ENCODE measurements around the gene NCAPD2.

NCAPD2 gene

DNA sequence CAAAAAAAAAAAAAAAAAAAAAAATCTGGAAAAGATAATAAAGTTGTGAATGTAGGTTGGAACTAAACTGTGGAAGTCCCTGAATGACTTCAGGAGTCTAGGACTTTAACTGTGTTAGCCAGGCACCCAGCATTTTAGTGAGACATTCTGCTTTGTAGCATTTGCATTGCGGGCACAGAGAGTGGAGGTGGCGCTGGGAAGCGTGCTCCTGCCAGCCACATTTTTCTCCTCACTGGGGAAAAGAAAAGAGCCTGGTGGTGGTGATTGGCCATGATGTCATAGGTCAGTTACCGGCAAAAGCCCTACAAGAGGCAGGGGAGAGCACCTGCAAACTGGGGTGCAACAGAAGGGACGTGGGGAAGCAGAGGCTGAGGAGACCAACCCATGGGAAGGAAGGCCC lies 30.7 kb downstream of the NCAPD2 start:
- H3K36me3 ChIP-seq = peaks cover 98% of the 10 kb centered on the region
- TF ChIP-seq, protein P1, sequence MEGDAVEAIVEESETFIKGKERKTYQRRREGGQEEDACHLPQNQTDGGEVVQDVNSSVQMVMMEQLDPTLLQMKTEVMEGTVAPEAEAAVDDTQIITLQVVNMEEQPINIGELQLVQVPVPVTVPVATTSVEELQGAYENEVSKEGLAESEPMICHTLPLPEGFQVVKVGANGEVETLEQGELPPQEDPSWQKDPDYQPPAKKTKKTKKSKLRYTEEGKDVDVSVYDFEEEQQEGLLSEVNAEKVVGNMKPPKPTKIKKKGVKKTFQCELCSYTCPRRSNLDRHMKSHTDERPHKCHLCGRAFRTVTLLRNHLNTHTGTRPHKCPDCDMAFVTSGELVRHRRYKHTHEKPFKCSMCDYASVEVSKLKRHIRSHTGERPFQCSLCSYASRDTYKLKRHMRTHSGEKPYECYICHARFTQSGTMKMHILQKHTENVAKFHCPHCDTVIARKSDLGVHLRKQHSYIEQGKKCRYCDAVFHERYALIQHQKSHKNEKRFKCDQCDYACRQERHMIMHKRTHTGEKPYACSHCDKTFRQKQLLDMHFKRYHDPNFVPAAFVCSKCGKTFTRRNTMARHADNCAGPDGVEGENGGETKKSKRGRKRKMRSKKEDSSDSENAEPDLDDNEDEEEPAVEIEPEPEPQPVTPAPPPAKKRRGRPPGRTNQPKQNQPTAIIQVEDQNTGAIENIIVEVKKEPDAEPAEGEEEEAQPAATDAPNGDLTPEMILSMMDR (IDR thresholded peaks at IDR 0.05; ENCODE audit: low read depth, low read length) = no peak

DNA sequence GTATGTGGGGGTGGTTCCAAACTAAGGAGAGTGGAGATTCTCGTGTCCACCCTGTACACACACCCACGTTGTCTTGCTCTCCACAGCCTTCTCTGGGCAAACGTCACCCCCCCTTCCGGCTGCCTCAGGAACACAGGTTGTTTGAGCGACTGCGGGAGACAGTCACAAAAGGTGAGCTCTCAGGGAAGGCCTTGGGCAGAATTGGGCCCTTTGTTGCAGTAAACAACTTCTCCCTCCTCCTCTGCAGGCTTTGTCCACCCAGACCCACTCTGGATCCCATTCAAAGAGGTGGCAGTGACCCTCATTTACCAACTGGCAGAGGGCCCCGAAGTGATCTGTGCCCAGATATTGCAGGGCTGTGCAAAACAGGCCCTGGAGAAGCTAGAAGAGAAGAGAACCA lies 32.3 kb downstream of the NCAPD2 start:
- H3K36me3 ChIP-seq = peaks cover 98% of the 10 kb centered on the region
- H3K27ac ChIP-seq = no peak overlapping the region
- TF ChIP-seq, protein P1 (IDR thresholded peaks at IDR 0.05; ENCODE audit: low read depth, low read length) = no peak

More for the DNA sequence above, 30.7 kb downstream of the NCAPD2 start:
- no peak overlapping the region for H3K4me3 ChIP-seq (ENCODE audit: low read depth, low read length)
- H3K27me3 ChIP-seq (ENCODE audit: insufficient read depth, low read depth, severe bottlenecking) = no peaks in the 10 kb centered on the region
- no peaks in the 10 kb centered on the region for H3K9me3 ChIP-seq (ENCODE audit: severe bottlenecking)
- H3K27ac ChIP-seq = no peak overlapping the region
- no peak for DNase-seq

DNA sequence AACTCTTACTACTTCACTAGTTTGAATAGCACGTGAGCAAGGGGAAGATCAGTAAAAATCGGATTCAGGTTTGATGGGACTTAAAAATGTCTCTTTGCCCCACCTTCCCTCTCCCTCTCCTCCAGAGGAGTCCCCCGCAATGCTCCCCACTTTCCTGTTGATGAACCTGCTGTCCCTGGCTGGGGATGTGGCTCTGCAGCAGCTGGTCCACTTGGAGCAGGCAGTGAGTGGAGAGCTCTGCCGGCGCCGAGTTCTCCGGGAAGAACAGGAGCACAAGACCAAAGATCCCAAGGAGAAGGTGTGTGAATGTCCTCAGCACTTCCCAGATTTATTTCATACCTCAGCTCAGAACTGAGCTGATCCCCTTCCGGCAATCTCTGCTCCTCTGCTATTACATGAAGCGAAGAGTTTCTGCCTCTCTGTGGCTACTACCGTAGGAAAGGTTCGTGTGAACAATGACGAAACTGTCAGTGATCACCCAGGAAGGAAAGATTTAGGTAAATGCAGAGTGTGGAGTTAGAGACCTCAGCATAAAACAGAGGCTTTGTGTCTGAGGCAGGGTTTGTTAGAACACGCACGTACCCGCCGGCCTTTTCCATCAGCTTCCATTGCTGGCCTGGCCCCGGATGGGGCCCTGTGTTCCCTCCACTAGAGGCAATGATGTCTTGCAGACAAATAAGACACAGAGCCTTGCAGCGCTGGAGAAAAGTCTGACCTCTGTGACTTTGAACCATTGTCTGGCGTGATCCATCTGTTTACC lies 33.0 kb downstream of the NCAPD2 start:
- no peak for DNase-seq
- Histone ChIP-seq H3K36me3 (peaks cover 98% of the 10 kb centered on the region), H3K27ac (no peak overlapping the region), H3K9me3 (ENCODE audit: severe bottlenecking) (no peaks in the 10 kb centered on the region), H3K4me3 (ENCODE audit: low read depth, low read length) (no peak overlapping the region), H3K27me3 (ENCODE audit: insufficient read depth, low read depth, severe bottlenecking) (no peaks in the 10 kb centered on the region)
- TF ChIP-seq, protein P1 (IDR thresholded peaks at IDR 0.05; ENCODE audit: low read depth, low read length) = no peak

More for the DNA sequence above, 32.3 kb downstream of the NCAPD2 start:
- Histone ChIP-seq H3K4me3 (ENCODE audit: low read depth, low read length) (no peak overlapping the region), H3K27me3 (ENCODE audit: insufficient read depth, low read depth, severe bottlenecking) (no peaks in the 10 kb centered on the region), H3K9me3 (ENCODE audit: severe bottlenecking) (no peaks in the 10 kb centered on the region)
- no peak for DNase-seq

DNA sequence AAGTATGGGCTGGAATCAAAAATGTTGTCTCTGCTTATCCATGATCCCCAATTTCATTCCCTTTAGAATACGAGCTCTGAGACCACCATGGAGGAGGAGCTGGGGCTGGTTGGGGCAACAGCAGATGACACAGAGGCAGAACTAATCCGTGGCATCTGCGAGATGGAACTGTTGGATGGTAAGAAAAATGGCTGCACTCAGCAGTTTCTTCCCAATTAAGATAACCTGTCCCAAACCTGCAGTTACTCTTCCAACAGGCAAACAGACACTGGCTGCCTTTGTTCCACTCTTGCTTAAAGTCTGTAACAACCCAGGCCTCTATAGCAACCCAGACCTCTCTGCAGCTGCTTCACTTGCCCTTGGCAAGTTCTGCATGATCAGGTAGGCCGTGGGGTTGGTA lies 33.8 kb downstream of the NCAPD2 start:
- no peak overlapping the region for H3K27ac ChIP-seq
- no peak for DNase-seq
- H3K36me3 ChIP-seq = peaks cover 93% of the 10 kb centered on the region
- no peaks in the 10 kb centered on the region for H3K9me3 ChIP-seq (ENCODE audit: severe bottlenecking)
- H3K27me3 ChIP-seq (ENCODE audit: insufficient read depth, low read depth, severe bottlenecking) = no peaks in the 10 kb centered on the region
- no peak overlapping the region for H3K4me3 ChIP-seq (ENCODE audit: low read depth, low read length)
- TF ChIP-seq, protein P1 (IDR thresholded peaks at IDR 0.05; ENCODE audit: low read depth, low read length) = no peak

DNA sequence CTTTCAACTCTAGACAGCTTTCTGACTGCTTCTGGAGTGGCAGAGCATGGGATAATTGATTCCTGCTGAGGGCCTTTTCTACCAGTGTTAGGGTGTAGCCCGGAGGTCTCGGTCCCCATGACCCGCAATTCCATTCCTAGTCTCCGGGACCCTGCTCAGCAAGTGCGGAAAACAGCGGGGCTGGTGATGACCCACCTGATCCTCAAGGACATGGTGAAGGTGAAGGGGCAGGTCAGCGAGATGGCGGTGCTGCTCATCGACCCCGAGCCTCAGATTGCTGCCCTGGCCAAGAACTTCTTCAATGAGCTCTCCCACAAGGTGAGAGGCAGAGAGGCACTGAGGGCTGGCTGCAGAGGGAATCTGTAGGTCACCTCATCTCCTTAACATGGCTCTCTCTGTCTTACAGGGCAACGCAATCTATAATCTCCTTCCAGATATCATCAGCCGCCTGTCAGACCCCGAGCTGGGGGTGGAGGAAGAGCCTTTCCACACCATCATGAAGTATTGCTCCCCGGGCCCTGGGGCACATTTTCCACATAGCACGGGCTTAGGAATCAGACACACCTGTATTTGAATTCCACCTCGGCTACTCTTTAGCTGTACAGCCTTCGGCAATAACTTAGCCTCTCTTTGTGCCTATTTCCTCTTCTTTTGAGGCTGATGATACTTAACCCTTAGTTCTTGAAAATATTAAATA lies 34.8 kb downstream of the NCAPD2 start:
- no peak for DNase-seq
- H3K27me3 ChIP-seq (ENCODE audit: insufficient read depth, low read depth, severe bottlenecking) = no peaks in the 10 kb centered on the region
- TF ChIP-seq, protein P1 (IDR thresholded peaks at IDR 0.05; ENCODE audit: low read depth, low read length) = no peak
- no peak overlapping the region for H3K27ac ChIP-seq
- H3K36me3 ChIP-seq = peaks cover 83% of the 10 kb centered on the region
- H3K9me3 ChIP-seq (ENCODE audit: severe bottlenecking) = no peaks in the 10 kb centered on the region
- H3K4me3 ChIP-seq (ENCODE audit: low read depth, low read length) = no peak overlapping the region

Data from WERI-Rb-1 (cell line).